GM21367 (cell line): ENCODE results near the gene ACOX1.
"Not testable (repeated sequence)": the region's sequence is repeated elsewhere in the genome, so short reads cannot be mapped to it uniquely, and the experiment has no call there.

Experiments
- ATAC-seq: cut with Tn5 transposase; IDR thresholded peaks from one replicate; pipeline ENCODE4 v1.9.1; 2021; ENCODE audit not compliant: unreplicated experiment

The ACOX1 gene

GRCh38 chr17:75983501-75984181 lies 4.7 kb upstream of the ACOX1 start:
- ATAC-seq, result no peak

DNA sequence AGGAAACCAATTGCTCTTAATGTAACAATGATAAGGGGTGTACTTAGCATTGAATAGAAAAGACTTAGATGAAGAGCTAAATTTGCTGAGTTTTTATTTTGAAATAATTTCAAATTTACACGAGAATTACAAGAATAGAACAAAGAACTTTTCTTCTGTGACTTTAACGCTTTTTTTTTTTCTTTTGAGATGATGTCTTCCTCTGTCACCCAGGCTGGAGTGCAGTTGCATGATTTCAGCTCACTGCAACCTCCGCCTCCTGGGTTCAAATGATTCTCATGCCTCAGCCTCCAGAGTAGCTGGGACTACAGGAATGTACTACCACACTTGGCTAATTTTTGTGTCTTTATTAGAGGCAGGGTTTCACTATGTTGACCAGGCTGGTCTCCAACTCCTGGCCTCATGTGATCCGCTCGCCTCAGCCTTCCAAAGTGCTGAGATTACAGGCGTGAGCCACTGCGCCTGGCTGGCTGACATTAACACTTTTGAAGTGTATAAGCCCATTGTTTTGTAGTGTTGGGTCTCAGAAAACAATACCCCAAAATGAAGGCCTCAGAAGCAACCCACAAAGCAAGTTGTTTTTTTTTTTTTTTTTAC lies 2.2 kb upstream of the ACOX1 start:
- ATAC-seq, result no peak

DNA sequence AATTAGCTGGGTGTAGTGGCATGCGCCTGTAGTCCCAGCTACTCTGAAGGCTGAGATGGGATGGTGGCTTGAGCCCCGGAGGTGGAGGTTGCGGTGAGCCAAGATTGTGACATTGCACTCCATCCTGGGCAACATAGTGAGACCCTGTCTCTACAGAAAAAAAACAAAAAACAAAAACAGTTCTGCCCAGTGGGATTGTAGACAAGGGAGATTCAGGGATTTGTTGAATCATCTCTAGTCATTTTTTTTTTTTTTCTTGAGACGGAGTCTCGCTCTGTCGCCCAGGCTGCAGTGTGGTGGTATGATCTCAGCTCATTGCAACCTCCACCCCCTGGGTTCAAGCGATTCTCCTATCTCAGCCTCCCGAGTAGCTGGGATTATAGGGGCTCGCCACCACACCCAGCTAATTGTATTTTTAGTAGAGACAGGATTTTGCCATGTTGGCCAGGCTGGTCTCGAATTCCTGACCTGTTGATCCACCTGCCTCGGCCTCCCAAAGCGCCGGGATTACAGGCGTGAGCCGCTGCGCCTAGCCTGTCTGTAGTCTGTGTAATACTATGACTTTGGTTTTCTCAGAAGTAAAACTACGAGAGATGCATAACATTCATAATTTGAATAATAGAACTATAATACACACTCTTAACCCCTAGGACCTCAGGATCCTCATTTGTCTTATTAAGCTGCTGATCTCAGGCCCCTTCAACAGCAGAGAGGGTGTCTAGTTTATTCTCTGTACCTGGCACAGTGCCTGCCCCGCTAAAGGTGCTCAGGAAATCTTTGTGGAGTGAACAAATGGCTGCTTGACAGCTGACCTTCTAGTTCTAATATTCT lies 1.4 kb upstream of the ACOX1 start:
- ATAC-seq, result no peak

DNA sequence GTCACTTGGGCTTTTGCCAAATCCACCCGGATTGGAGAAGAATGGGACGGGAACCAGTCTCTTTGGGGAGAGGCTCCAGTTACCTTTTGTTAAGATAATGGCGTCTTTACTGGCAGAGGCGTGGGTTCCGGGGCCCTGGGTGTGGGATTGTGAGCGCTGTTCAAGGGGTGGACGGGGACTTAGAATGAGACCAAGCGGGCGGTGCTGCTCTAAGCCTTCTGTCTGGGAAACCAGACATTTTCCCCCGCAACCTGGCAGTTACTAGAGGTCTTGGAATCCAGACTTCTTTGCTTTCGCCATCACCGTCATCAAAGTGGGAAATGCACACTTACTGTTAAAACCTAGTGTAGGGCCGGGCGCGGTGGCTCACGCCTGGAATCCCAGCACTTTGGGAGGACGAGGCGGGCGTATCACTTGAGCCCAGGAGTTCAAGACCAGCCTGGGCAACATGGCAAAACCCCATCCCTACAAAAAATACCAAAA lies 780 bp upstream of the ACOX1 start:
- ATAC-seq, result peak; percentile 15

DNA sequence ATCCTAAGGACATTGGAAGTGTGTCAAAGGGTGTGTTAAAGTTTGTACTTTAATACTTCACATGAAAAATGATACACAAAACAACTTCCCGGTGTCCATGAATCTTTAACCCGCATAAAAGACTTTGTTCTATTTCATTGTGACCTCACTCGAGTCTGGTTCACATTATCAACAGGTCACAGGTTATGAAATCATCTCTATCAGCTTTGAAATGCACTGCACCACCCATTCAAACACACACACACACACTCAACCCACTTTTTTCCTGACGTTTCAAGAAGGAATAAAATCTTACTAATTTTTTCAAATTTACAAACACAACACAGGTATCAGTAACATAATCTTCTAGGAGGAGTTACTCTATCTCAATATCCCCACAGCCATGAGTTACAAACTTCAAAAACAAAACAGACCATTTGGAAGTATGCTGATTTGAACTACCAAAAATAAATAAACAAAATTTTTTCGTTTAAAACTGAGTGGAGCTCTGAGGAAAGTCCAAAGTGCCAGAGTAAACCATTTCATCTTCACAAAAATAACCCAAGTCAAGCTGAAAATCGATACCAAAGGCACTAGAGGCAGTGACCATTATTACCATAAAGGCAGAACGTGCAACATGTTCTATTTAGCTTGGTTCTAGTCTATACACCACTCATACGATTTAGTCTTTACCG lies 2.7 kb downstream of the ACOX1 start:
- no peak for ATAC-seq

- no peak for ATAC-seq
Observed at GRCh38 chr17:75975757-75976174, 3.2 kb downstream of the ACOX1 start.

DNA sequence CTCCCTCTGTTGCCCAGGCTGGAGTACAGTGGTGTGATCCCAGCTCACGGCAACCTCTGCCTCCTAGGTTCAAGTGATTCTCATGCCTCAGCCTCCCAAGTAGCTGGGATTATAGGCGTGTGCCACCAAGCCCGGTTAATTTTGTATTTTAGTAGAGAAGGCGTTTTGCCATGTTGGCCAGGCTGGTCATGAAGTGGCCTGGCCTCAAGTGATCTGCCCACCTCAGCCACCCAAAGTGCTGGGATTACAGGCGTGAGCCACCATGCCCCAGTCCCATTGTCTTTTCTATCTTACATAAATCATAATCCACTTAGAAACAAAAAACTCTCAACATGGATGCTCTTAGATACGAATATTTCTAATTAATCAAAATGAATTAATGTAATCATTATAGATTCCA lies 3.8 kb downstream of the ACOX1 start:
- not testable (repeated sequence) for ATAC-seq

DNA sequence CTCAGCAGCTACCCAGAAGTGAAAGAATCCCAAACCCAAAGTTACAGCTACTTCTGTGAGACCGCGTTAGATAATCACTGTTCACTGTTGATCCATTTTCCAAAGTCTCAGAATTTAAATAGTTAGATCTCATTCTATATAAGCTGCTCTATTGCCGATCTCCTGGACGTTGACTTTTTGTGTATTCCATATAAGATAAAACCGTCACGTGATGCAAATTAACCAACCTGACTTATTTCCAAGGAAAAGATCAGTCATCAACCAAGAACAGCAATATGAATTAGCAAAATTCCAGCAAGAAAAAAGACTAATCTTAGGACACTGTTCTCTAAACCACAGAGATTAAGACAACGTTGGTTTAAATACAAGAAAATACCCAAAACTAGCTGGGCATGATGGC lies 8.3 kb downstream of the ACOX1 start:
- ATAC-seq, result no peak

DNA sequence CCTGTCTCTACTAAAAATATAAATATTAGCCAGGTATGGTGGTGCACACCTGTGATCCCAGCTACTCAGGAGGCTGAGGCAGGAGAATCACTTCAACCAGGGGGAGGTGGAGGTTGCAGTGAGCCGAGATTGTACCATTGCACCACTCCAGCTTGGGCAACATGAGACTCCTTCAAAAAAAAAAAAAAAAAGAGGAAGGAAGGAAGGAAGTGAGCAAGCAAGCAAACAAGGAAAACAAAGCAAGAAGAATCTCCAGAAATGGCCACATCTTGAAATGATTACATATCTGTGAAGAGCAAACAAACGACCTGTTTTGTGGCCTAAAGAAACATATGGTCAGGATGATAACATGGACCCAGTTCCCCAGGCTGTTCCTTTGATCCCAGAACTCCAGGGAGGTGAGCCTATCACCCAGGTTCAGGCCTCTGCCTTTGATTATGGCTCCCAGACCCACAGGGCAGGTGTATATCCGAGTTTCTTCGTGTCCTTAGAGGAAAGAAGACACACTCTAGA lies 8.9 kb downstream of the ACOX1 start:
- ATAC-seq, result no peak

- ATAC-seq, result not testable (repeated sequence)
Observed at GRCh38 chr17:75969044-75969443, 9.9 kb downstream of the ACOX1 start.

DNA sequence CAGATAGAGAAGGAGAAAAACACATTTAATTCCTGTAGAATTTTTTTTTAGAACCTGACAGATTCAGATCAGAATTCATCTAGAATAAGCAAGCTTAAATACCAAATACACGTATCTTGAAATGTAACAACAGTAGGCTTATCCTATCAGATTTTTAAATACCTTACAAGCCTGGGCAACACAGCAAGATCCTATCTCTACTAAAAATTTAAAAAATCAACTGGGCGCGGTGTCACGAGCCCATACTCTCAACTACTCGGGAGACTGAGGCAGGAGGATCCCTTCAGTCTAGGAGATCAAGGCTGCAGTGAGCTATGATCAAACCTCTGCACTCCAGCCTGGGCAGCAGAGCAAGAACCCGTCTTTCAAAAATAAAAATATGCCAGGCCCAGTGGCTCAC lies 13.5 kb downstream of the ACOX1 start:
- no peak for ATAC-seq

DNA sequence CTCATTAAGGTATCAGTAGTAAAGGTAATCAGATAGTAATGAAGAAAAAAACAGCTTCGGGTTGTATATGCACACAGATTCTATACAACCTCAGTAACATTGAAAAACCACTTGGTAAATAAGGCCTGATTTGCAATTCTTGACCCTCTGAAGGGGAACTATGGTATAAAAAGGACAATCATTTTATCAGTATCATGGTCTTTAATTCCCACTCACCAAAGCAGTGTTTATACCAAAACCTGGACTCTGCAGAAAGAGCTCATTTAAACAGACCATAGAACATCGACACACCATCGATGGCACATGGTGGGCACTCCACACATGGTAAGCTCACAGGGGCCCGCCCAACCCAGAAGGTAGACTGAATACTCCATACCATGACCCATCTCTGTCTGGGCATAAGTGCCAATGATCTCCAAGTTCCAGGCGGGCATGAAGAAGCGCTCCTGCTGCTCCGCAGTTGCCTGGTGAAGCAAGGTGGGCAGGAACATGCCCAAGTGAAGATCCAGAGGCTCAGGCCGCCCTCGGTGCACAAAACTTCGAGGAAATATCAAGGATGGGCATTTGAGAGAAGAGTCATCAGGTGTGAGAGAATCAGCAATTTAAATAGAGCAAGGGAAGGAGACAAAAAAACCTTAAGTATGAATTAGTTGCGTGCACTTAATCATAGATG lies 19.0 kb downstream of the ACOX1 start:
- no peak for ATAC-seq

DNA sequence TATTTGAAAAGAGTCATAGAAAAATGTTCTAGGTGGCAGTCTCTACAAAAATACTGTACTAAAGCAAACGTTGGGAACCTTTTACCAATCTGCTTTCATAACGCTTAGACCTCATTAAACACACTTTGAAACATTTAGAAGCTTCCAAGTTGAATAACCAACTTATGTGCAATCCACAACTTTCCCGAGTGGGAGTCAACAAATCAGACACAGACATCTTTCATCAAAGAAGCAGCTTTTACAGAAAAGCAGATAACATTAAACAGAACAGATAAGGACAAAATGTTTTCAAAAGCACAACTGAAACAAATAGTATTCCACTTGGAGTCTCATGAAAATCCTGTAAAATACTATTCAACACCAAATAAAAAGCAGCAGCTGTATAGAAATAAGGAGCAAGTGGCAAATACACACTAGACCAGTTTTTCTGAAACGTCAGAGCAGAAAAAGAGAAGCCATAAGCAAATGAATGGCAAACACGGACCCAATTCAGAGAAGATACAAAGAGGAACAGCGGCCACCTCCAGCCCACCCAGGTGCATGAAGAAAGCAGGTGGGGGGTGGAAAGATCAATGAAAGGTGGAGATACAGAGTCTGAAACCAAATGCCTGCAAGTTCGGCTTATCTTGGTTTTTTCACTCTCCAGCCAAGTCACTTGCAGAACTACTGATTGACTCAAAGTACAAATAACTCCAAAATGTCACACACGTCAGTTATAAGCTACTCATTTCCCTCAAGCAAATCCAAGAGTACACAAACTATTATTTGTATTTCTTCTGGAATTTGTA lies 19.7 kb downstream of the ACOX1 start:
- ATAC-seq, result no peak

- no peak for ATAC-seq
Observed at GRCh38 chr17:75950855-75951554, 28.0 kb downstream of the ACOX1 start.

DNA sequence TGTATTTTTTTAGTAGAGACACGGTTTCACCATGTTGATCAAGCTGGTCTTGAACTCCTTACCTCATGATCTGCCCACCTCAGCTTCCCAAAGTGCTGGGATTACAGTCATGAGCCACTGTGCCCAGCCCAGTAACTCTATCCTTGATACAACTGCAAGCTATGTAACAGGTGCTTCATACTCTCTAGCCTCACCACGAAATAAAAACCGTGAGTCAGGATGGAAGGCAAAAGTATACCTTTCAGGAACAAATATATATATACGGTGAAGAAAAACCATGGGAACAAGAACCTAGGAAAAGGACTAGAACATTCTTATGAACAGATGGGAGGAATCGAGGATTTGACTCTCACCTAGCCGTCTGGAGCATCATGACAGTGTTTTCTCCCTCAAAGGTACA lies 28.5 kb downstream of the ACOX1 start:
- no peak for ATAC-seq

GRCh38 chr17:75945211-75945610 lies 33.8 kb downstream of the ACOX1 start:
- ATAC-seq, result no peak

- ATAC-seq, result no peak
Observed at GRCh38 chr17:75943491-75943890, 35.5 kb downstream of the ACOX1 start.

- no peak for ATAC-seq
Observed at GRCh38 chr17:75942473-75942872, 36.5 kb downstream of the ACOX1 start.

GRCh38 chr17:75941442-75941819 lies 37.5 kb downstream of the ACOX1 start:
- ATAC-seq, result no peak
